ENCODE data around the gene GRAPL.
"Not testable (repeated sequence)": the region's sequence is repeated elsewhere in the genome, so short reads cannot be mapped to it uniquely, and the experiment has no call there.

Gene GRAPL

GRCh38 chr17:19175410-19175809 lies 48.0 kb downstream of the GRAPL start:
- in situ Hi-C loops (cut with HindIII; ENCODE audit: low pct_ligation_motif_present, low pct_unique_long_range_greater_than_20kb, low sequenced_read_pairs); DNase-seq: not testable (repeated sequence)

- in situ Hi-C loops (cut with HindIII; ENCODE audit: low pct_ligation_motif_present, low pct_unique_long_range_greater_than_20kb, low sequenced_read_pairs); DNase-seq: not testable (repeated sequence)
Observed at GRCh38 chr17:19181040-19181875, 53.9 kb downstream of the GRAPL start.

GRCh38 chr17:19187883-19188869 lies 60.8 kb downstream of the GRAPL start:
- in situ Hi-C loops (cut with HindIII; ENCODE audit: low pct_ligation_motif_present, low pct_unique_long_range_greater_than_20kb, low sequenced_read_pairs); DNase-seq: not testable (repeated sequence)

- DNase-seq; in situ Hi-C loops (cut with HindIII; ENCODE audit: low pct_ligation_motif_present, low pct_unique_long_range_greater_than_20kb, low sequenced_read_pairs): not testable (repeated sequence)
Observed at GRCh38 chr17:19188870-19189708, 61.7 kb downstream of the GRAPL start.

- DNase-seq; in situ Hi-C loops (cut with HindIII; ENCODE audit: low pct_ligation_motif_present, low pct_unique_long_range_greater_than_20kb, low sequenced_read_pairs): not testable (repeated sequence)
Observed at GRCh38 chr17:19189781-19190405, 62.5 kb downstream of the GRAPL start.

- DNase-seq; in situ Hi-C loops (cut with HindIII; ENCODE audit: low pct_ligation_motif_present, low pct_unique_long_range_greater_than_20kb, low sequenced_read_pairs): not testable (repeated sequence)
Observed at GRCh38 chr17:19196382-19197204, 69.2 kb downstream of the GRAPL start.

- DNase-seq; in situ Hi-C loops (cut with HindIII; ENCODE audit: low pct_ligation_motif_present, low pct_unique_long_range_greater_than_20kb, low sequenced_read_pairs): not testable (repeated sequence)
Observed at GRCh38 chr17:19202448-19202847, 75.1 kb downstream of the GRAPL start.

GRCh38 chr17:19203429-19203828 lies 76.0 kb downstream of the GRAPL start:
- DNase-seq; in situ Hi-C loops (cut with HindIII; ENCODE audit: low pct_ligation_motif_present, low pct_unique_long_range_greater_than_20kb, low sequenced_read_pairs): not testable (repeated sequence)
